Fibroblast of skin of scalp (primary cell): Measurements from ENCODE around the gene ADAMTSL5.
"Not testable (repeated sequence)": the region's sequence is repeated elsewhere in the genome, so short reads cannot be mapped to it uniquely, and the experiment has no call there.

Source experiments
- DNase-seq: peaks from one replicate; pipeline ENCODE4 v3.0.0-alpha.2; 2013

The ADAMTSL5 gene

DNA sequence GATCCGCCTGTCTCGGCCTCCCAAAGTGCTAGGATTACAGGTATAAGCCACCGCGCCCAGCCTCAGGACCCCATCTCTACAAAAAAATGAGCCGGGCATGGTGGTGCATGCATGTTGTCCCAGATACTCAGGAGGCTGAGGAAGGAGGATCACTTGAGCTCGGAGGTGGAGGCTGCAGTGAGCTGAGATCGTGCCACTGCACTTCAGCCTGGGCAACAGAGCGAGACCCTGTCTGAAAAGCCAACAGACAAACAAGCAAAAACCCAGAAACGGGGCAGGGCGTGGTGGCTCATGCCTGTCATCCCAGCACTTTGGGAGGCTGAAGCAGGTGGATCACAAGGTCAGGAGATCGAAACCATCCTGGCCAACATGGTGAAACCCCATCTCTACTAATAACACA is 18.0 kb upstream of the ADAMTSL5 start:
- DNase-seq: not testable (repeated sequence)

DNA sequence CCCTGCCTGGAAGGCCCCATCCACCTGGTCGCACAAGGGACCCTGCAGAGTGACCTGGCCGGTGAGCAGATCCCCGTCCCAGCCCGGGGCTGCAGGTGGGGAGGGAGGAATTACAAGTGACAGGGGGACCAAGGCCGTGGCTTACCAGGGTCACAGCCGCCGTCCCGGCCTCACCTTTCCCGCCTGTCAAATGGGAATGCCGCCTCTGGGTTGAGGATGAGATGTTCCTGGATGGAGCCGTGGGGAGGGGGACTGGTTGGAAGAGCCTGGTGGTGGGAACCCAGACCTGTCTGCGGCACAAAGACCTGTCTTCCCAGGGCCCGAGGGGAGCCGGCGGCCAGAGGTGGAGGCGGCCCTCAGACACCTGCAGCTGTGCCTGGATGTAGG is 16.6 kb upstream of the ADAMTSL5 start:
- no peak for DNase-seq

DNA sequence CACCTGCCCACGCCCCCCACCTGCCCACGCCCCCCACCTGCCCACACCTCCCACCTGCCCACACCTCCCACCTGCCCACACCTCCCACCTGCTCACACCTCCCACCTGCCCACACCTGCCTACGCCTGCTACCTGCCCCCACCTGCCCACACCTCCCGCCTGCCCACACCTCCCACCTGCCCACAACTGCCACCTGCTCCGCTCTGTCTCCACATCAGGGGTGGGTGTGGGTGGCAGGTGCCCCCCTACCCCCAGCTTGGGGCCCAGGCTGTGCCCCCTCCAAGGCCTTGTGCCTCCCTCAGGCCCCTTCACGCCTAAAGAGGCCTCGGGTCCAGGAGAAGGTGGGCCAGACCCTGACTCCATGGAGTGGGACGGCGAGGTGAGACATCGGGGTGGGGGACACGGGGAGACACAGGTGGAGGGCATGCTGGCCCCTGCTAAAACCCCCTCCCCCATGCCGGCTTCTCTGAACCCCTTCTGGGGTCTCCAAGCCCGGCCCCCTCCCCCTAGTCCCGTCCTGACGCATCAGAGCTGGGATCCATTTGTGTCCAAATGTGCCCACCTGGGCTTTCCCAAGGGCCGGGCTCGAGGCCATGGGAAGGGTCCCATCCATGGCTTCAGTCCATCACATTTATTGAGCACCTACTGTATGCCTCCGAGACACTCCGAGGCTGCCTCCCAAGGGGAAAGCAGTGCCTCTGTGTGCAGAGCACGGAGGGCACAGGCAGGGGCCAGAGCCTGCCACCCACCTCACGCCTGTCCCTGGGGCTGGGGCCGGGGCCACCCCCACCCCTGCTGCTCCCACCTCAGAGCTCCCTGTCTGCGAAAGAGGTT is 16.0 kb upstream of the ADAMTSL5 start:
- no peak for DNase-seq

DNA sequence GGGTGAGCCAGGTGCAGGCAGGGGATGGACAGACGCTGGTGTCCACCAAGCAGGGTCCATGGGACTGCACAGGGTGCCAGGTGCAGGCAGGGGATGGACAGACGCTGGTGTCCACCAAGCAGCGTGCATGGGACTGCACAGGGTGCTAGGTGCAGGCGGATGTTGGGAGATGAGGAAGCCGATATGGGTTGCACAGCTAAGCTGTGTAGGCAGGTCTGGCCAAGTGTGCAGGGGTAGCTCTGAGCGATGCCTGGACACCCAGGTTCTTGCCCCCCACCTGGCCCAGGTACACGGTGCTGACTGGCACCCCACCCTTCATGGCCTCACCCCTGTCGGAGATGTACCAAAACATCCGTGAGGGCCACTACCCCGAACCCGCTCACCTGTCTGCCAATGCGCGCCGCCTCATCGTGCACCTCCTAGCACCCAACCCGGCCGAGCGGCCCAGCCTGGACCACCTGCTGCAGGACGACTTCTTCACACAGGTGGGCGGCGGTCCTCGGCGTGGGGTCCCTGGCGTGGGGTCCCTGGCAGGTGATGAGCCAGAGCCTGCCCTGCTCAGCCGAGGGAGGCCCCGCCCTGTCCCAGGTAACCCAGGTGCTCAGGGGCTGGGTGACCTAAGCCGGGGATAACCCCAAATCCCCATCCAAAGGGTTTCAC is 15.0 kb upstream of the ADAMTSL5 start:
- DNase-seq: no peak

DNA sequence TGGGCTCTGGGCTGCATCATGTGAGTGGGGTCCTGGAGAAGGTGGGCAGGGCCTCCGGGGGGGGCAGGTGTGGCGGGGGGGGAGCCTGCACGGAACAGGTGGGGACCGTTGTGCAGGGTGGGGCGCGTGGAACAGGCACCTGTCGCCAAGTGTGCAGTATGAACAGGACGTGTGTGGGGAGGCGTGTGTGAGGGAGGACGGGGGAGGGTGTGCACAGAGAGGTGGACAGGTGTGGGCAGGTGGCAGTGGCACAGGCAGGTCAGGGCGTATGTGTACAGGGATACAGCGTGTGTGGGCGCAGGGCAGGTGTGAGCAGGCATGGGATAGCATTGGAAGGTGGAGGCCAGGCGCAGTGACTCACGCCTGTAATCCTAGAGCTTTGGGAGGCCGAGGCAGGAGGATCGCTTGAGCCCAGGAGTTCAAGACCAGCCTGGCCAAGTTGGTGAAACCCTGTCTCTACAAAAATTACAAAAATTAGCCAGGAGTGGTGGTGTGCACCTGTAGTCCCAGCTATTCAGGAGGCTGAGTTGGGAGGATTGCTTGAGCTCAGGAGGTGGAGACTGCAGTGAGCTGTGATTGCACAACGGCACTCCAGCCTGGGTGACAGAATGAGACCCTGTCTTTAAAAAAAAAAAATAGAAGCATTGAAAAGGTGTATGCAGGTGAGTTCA is 14.3 kb upstream of the ADAMTSL5 start:
- no peak for DNase-seq

DNA sequence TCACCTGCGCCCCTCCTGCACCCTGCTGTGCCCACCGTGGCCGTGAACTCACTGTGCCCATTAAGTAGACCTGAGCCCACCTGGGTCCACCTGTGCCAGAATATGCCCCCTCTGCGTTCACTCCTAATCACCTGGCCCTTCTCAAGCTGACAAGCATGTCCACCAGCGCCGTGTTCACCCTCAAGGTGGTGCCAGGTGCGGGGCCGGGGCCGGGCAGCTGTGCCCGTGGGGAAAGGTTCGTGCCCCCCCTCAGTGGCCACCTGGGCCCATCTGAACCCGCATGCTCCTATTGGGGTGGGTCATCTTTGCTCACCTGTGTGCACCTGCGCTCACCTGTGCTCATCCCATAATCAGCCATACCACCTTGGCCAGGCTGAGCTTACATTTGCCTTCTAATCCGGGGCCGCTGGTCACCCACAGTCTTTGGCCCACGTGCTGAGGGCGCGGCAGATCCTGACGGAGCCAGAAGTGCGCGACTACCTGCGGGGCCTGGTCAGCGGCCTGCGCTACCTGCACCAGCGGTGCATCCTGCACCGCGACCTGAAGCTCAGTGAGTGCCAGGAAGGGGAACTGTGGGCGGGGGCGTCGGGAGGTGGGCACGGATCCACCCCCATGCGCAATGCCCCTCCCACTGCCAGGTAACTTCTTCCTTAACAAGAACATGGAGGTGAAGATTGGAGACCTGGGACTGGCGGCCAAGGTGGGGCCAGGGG is 13.4 kb upstream of the ADAMTSL5 start:
- no peak for DNase-seq

DNA sequence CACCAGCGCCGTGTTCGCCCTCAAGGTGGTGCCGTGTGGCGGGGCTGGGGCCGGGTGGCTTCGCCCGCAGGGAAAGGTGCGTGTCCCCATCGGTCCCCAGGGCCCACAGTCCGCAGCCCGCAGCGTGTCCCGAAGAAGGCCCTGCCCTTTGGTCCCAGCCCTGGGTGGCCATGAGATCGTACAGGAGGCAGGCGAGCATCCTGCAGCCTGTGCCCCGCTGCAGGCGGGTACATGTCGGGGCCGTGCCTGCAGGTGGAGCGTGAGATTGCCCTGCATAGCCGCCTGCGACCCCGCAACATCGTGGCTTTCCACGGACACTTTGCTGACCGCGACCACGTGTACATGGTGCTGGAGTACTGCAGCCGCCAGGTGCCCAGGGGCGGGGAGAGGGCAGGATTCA is 12.5 kb upstream of the ADAMTSL5 start:
- no peak for DNase-seq

DNA sequence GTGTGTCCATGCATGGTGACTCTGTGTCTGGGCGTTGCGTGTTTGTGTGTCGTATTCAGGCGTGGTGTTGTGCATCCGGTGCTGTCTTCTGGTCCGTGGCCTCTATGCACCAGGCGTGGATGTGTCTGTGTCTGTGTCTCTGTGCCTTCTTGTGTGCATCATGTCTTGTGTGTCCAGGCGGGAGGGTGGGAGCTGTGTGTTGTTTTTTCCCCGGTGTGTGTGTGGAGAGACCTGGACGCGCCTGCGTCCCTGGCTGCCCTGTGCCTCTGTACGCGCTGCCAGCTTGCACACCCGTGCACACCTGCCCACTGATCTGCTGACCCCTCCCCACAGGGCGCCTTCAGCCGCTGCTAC is 12.1 kb upstream of the ADAMTSL5 start:
- DNase-seq: no peak

DNA sequence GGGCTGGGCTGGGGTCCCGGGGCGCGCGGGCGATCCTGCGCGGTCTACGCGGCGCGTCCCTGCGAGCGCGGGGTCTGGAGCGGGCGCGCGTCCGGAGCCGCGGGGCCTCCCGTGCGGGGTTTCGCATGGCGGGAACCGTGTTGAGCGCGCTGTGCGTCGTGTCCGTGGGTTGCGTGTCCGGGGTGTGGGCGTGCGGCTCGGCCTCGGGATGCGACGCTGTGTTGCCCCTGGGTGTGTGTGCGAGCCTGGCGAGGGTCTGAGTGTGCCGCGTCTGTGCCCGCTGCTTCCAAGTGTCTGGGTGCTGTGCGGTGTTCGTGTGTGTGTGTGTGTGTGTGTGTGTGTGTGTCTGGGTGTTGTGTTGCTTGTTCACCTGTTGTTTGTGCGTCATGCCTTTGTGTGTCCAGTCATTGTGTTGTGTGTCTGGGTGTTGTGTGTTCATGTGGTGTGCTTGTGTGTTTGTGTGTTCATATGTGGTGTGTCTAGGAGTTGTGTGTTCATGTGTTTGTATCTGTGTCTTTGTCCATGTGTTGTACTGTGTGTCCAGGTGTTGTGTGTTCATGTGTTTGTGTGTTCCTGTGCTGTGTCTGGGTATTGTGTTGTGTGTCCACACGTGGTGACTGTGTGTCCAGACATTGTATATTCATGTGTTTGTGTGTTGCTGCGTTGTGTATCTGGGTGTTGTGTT is 11.6 kb upstream of the ADAMTSL5 start:
- DNase-seq: no peak

DNA sequence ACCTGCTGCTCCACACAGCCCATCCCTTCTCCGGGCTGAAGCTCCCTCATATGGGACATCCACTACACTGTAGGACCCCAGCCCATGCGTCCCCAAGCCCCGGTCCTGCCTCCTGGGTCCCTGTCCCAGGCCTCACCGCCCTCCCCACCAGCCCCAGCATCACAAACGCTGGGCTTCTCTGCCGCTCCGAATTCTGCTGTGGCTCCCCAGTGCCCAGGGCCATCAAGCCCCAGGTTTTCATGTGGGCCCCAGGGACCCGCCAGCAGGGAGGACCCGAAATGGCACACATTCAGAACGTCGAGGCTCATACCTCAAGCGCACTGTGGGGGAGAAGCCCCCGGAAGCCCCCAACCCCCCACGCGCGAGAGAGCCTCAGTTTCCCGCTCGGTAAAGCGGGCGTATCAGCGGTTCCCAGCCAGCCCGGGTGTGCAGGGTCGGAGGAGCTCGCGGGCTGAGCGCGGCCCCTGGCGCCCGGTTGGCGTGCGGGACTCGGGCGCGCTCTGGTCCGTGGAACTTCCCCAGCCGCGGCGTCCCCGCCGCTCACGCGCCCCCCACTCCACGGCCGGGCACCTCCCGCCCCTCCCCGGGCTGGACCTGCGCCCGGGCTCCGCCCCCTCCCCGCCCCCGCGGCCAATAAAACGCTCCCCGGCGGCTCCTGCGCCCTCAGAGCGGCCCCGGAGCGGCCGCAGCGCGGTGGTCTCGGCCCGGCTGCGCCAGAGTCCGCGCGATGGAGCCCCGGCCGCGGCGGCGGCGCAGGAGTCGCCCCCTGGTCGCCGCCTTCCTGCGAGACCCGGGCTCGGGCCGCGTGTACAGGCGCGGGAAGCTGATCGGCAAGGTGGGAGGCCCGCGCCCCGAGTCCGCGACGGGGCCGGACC is 10.8 kb upstream of the ADAMTSL5 start, which contains the start of gene PLK5:
Gene PLK5, plus strand, starts transcription at position 666 of the 875 bp plus-strand sequence. CDS start 2,920 bp downstream, outside the sequence.
- no peak for DNase-seq

DNA sequence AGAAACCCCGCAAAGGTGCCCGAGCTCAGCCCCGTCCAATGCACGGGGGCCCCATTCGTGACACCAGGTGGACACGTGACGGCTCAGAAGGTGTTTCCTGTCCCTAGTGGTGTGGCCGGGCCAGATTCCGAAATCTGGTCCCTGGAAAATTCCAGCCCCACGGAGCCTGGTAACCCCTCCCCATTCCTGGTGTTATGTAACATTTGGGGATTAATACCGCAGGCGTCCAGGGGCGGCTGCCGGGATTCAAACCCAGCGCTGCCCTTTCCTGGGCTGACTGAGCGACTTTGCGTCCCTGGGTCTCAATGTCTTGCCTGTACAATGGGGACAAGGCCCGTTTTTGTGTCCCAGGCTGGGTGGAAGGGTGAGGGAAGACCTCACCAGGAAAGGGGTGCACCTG is 10.0 kb upstream of the ADAMTSL5 start:
- no peak for DNase-seq

DNA sequence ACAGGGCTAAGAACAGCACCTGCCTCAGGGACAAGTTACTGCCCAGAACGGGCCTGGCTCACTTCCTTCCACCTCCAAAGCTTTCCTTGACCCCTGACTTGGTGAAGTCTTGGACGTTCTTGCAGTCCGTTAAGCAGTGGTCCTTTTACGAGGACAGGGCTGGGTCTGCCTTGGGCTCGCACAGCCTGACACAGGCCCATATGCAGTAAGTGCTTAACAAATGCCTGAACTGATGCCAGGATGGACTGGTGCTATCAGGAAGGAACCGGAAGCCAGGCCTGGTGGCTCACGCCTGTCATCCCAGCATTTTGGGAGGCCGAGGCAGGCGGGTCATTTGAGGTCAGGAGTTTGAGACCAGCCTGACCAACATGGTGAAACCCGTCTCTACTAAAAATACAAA is 9.2 kb upstream of the ADAMTSL5 start:
- no peak for DNase-seq

DNA sequence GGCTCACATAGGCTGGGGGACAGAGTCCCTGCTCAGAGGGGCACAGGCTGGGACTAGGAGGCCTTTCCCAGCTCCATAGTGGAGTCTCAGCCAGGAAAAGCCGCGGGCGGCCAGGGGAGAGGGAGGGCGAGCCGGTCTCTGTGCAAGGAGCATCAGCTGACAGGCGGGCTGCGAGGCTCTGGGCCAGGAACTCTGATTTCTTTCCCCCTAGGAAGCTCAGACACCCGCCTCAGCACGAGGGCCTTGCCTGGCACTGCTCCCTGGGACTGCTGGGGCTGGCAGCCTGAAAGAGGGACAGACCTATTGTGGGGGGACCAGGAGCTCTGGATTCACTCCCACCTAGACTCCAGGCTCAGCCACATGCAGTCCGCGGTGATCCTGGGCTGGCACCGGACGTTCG is 8.8 kb upstream of the ADAMTSL5 start:
- DNase-seq: no peak

DNA sequence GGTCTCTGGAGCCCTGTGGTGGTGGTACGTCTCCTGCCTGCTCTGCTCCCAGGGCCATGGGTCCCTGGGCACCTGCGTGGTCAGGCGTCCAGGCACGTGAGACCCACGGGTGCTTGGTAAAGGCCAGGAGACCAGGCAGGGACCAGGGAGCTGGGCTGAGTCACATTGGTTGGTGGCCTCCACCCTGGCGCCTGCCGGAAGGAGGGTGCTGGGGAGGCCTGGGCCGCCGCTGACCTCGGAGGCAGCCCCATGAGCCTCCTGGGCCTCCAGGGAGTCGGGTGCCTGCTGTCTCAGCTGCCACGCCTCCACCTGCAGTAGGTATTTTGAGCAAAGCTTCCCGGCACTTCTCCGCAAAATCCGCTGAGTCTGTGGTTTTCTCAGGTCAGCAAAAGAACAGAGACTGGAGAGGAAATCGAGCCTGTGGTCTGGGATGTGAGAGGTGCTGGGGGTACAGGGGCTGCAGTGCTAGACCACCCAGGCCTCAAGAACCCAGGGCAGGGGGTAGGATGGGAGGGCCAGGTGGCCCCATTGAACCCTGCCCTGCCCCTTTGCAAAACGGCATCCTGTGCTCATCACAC is 7.5 kb upstream of the ADAMTSL5 start:
- no peak for DNase-seq

DNA sequence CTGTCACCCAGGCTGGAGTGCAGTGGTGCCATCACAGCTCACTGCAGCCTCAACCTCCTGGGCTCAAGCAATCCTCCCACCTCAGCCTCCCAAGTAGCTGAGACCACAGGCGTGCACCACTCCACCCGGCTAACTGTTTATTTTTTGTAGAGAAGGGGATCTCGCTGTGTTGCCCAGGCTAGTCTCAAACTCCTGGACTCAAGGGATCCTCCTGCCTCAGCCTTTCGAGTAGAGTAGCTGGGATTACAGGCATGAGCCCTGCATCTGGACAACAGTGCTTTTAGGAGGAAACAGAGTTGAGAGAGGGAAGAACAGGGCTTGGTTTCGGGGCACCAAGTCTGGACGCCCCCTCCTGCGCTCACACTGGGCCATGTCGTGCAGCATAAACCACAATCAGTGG is 7.0 kb upstream of the ADAMTSL5 start:
- not testable (repeated sequence) for DNase-seq

DNA sequence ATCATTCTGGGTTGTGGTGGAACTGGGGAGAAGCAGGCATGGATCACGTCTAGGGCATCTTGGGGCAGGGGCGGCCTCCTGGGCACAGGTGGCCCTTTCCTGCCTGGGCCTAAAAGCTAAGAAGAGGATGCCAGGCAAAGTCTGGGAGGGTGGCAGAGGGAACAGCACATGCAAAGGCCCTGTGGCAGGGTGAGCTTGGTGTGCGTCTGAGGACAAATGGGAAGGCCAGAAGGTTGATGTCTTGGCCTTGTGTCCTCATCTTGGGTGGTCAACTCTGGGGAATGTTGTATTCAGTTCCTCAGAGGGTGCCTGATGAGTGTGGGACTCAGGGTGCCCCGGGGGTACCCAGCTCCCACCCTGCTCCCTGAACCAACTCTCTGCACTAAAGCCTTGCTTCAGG is 5.7 kb upstream of the ADAMTSL5 start:
- no peak for DNase-seq

DNA sequence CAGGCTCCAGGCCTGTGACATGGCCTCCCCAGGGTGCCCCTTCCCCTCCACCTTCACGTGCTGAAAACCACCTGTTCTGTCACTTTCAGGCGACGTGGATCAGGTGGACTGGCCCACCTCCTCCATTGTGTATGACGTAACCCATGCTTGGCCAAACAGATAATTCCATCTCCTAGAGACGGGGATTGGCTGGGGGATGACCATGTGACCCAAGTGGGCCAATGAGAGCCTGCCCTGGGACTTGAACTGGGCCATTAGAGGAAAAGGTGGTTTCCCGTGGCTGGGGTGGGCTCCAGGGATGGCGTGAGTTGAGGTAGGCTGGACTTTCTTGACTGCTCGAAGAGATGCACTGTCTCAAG is 3.6 kb upstream of the ADAMTSL5 start:
- DNase-seq: no peak

DNA sequence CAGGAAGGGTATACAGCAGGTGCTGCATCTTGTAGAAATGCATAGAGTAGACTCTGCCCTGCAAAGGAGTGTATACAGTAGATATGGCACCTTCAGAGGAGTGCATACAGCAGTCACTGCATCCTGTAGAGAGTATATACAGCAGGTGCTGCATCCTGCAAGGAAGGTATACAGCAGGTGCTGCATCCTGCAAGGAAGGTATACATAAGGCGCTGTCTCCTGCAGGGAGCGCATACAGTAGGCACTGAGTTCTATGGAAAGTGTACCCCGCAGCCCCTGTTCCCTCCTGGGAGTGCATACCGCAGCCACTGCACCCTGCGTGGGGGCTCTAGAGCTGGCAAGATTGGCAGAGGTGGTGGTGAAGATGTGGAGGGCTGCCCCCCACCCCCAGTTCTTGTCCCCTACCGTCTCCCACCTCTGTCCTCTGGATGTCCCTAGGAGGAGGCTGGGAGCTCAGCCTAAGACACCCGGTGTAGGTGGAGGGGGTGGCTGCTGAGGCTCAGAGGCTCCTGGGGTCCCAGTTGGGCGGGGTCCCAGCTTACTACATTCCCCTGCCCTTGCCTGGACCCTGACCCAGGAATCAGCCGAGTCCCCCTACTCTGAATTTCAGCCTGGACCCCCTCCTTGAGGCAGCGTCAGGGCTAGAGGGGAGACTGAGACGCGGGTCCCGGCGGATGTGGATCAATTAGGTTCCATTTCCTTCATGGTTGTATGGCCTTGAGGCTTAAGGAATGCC is 2.3 kb upstream of the ADAMTSL5 start:
- DNase-seq: no peak

DNA sequence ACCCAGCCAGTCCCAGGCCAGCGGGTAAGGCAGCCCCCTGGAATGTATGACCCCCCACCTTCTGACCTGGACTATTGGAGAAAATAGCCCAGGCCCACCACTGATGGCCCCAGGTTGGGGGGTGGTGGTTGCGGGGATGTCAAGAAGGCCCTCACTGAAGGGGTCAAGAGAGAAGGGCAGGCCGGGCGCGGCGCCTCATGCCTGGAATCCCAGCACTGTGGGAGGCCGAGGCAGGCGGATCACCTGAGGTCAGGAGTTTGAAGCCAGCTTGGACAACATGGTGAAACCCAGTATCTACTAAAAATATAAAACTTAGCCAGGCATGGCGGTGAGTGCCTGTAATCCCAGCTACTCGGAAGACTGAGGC is 1.5 kb upstream of the ADAMTSL5 start:
- no peak for DNase-seq

DNA sequence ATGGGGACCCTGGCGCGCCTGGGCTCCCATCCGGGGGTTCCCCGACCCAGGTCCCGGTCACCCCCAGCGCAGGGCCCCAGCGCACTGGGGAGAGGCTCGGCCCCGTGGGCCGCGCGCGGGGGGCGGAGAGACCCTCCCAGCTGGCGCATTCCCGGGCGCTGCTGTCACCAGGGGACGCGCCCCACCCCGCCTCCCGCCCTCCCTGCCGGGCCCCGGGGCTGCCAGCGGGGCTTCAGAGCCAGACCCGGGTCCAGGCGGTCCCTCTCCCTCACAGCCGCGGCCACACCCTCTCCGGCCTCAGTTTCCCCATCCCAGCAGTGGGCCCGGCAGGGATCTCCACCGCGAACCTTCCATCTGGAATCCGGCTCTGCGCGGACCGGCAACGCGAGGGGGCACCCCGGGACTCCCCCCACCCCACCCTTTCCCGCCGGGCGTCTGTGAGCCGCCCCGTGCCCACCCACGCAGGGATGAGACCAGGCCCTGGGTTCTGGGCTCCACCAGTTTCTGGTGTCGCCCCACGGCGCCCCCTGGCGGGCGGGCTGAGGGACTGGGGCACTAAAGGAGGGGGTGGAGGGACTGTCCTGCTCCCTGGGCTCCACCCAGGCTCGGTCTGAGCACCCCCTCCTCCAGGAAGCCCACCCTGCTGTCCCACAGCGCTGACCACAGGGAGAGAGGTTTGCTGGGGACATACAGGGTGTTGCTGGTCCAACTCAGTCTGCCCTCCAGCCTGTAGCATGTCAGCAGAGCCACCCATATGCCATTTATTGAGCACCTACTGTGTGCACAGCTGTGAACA is 878 bp upstream of the ADAMTSL5 start:
- peak; percentile 71 for DNase-seq
